Nephron progenitor cell (in vitro differentiated cells): Measurements from ENCODE around the gene TAF10.

Source experiments
- DNase-seq: peaks from one replicate; pipeline ENCODE4 v3.0.0; 2021
- H3K27ac Mint-ChIP-seq: 2 replicates; pipeline ENCODE4 v1.8.0; 2021; ENCODE audit warnings: mild to moderate bottlenecking, moderate library complexity, mixed read lengths
- H3K27me3 Mint-ChIP-seq: 2 replicates; pipeline ENCODE4 v1.8.0; 2021; ENCODE audit warnings: mild to moderate bottlenecking, low read depth, mixed read lengths; ENCODE audit not compliant: poor library complexity
- H3K36me3 Mint-ChIP-seq: 2 replicates; pipeline ENCODE4 v1.8.0; 2021; ENCODE audit warnings: low read depth, mixed read lengths
- H3K4me1 Mint-ChIP-seq: 2 replicates; pipeline ENCODE4 v1.8.0; 2021; ENCODE audit warnings: mixed read lengths
- H3K4me3 Mint-ChIP-seq: 2 replicates; pipeline ENCODE4 v1.8.0; 2021; ENCODE audit warnings: mild to moderate bottlenecking, moderate library complexity, mixed read lengths
- H3K9me3 Mint-ChIP-seq: 2 replicates; pipeline ENCODE4 v1.8.0; 2021; ENCODE audit warnings: mild to moderate bottlenecking, moderate library complexity, mixed read lengths
- TF ChIP-seq, protein P1 (sequence below): fragments of 200-600 bp; sonication (generic); IDR thresholded peaks from 2 replicates; pipeline ENCODE4 v1.5.0; 2021; ENCODE audit warnings: antibody characterized with exemption

Gene TAF10

DNA sequence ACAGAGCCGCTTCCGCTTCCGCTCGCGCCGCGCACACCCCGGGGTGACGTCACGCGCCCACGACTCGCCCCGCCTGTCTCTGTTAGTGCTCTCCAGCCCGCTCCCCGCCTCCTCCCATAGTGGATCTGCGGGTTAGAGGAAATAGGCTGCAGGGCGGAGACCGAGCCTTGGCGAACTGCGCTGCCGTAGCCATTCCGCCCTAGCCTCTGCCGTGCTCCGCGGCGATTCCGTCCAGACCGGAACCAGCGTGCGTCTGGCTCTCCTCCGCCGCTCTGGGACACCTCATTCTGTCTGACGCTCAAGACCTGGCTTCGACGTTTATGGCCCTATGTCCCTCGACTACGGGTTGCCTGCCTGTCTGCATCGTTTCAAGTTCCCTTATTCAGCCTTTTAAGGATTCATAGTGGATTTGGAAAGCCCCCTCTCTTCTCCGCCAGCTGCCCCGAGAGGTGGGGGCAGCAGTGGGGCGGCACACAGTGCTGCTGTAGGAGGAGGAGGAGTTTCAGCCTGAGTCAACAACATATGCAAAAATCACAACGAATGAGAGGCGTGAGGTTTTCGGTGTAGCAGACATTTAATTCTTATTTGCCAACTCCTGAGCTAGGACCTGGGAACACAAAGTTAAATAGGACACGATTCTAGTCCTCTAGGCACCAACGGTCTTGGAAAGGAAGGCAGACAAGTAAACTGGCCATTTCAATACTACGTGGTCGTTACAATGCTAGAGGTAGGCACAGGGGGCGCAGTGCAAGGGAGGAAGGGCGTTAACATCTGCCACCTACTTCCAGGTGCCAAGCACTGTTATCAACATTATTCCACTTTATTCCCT, at the start of gene TAF10:
Gene TAF10 (minus strand): TSS at position 4 of the 829 bp plus-strand sequence. CDS start 27 bp downstream, outside the sequence.
- Mint-ChIP-seq H3K4me1 (peaks cover 4% of the 10 kb centered on the region), H3K36me3 (peaks cover 46% of the 10 kb centered on the region), H3K4me3 (peak within 1 kb of the TSS; percentile 94), H3K27me3 (peaks cover 2% of the 10 kb centered on the region), H3K9me3 (no peaks in the 10 kb centered on the region), H3K27ac (peak within 1 kb of the TSS; percentile 99)
- peak; percentile 96 for DNase-seq
- TF ChIP-seq, protein P1, sequence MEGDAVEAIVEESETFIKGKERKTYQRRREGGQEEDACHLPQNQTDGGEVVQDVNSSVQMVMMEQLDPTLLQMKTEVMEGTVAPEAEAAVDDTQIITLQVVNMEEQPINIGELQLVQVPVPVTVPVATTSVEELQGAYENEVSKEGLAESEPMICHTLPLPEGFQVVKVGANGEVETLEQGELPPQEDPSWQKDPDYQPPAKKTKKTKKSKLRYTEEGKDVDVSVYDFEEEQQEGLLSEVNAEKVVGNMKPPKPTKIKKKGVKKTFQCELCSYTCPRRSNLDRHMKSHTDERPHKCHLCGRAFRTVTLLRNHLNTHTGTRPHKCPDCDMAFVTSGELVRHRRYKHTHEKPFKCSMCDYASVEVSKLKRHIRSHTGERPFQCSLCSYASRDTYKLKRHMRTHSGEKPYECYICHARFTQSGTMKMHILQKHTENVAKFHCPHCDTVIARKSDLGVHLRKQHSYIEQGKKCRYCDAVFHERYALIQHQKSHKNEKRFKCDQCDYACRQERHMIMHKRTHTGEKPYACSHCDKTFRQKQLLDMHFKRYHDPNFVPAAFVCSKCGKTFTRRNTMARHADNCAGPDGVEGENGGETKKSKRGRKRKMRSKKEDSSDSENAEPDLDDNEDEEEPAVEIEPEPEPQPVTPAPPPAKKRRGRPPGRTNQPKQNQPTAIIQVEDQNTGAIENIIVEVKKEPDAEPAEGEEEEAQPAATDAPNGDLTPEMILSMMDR, result peak; percentile 38

DNA sequence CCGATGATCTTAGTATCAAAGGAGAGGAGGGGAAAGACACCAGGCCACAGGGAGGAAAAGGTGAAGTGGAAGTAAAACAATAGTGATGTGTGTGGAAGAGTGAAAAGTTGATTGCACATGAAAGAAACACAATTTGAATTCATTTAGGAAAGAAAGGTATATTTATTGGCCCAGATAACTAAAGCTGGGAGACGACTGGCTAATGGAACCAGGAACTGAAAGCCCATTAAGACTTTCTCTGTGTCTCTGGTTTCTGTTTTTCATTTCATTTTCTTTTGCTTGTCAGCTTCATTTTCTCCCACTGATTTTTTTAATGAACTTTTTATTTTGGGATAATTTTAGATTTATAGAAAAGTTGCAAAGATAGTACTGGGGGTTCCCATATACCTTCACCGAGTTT, 48.7 kb upstream of the TAF10 start:
- Mint-ChIP-seq H3K36me3 (no peaks in the 10 kb centered on the region), H3K27ac (no peak overlapping the region), H3K27me3 (peaks cover 22% of the 10 kb centered on the region), H3K9me3 (no peaks in the 10 kb centered on the region), H3K4me1 (peaks cover 17% of the 10 kb centered on the region), H3K4me3 (no peak overlapping the region)
- no peak for DNase-seq
- TF ChIP-seq, protein P1, result no peak

DNA sequence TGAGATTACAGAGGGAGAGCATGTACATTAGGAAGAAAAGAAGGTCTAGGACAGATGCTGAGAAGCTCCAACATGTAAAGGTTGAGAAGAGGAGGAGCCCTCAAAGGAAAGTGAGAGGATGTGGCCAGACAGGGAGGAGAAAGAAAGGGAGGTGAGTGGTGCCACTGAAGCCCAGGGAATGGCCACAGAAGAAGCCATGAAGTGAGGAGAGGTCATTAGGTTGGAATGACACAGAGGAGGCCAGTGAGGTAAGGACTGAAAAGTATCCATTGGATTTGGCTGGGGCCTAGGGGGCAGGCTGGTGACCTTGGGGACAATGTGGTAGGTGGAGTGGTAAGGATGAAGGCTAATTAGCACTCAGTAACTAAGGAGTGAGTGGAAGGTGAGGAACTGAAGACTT, 46.6 kb upstream of the TAF10 start:
- H3K36me3 Mint-ChIP-seq, result no peaks in the 10 kb centered on the region
- DNase-seq, result no peak
- H3K4me1 Mint-ChIP-seq, result peaks cover 15% of the 10 kb centered on the region
- no peak overlapping the region for H3K27ac Mint-ChIP-seq
- H3K27me3 Mint-ChIP-seq, result peaks cover 14% of the 10 kb centered on the region
- TF ChIP-seq, protein P1, result no peak
- H3K9me3 Mint-ChIP-seq, result no peaks in the 10 kb centered on the region
- H3K4me3 Mint-ChIP-seq, result no peak overlapping the region

GRCh38 chr11:6657346-6657745, 45.3 kb upstream of the TAF10 start:
- peaks cover 9% of the 10 kb centered on the region for H3K27me3 Mint-ChIP-seq
- DNase-seq, result no peak
- H3K9me3 Mint-ChIP-seq, result no peaks in the 10 kb centered on the region
- H3K27ac Mint-ChIP-seq, result no peak overlapping the region
- H3K36me3 Mint-ChIP-seq, result no peaks in the 10 kb centered on the region
- TF ChIP-seq, protein P1, result no peak
- H3K4me1 Mint-ChIP-seq, result peaks cover 12% of the 10 kb centered on the region
- H3K4me3 Mint-ChIP-seq, result peak overlapping the region; percentile 86

DNA sequence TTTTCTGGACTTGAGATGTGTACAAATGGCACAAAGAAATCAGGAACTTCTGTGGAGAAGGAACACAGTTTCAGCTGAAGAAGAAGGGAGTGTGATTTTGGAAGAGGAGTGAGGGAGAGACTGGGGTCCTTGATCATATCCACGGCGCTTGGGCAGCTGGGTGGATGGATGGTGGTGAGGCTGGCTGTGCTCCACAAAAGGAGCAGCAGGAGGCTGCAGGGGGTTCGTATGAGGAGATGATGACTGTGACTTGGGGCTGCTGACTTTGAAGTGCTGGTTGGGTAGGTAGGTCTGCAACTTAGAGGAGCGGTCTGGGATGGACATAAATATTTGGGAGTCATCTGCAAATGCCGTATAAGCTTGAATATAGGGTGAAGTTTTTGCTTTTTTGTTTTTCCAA, 44.9 kb upstream of the TAF10 start:
- peaks cover 8% of the 10 kb centered on the region for H3K27me3 Mint-ChIP-seq
- DNase-seq, result no peak
- no peaks in the 10 kb centered on the region for H3K9me3 Mint-ChIP-seq
- no peak overlapping the region for H3K27ac Mint-ChIP-seq
- H3K36me3 Mint-ChIP-seq, result no peaks in the 10 kb centered on the region
- peak overlapping the region; percentile 86 for H3K4me3 Mint-ChIP-seq
- H3K4me1 Mint-ChIP-seq, result peaks cover 12% of the 10 kb centered on the region
- TF ChIP-seq, protein P1, result no peak

- Mint-ChIP-seq H3K4me1 (peaks cover 12% of the 10 kb centered on the region), H3K4me3 (peak overlapping the region; percentile 86), H3K27me3 (peaks cover 4% of the 10 kb centered on the region), H3K9me3 (no peaks in the 10 kb centered on the region), H3K36me3 (no peaks in the 10 kb centered on the region), H3K27ac (no peak overlapping the region)
- TF ChIP-seq, protein P1, result no peak
- no peak for DNase-seq
Measured at GRCh38 chr11:6656584-6656915, 44.5 kb upstream of the TAF10 start.
